SH-SY5Y (cell line): ENCODE results near the gene SLC38A3.

Experiments
- GATA2 ChIP-seq: IDR thresholded peaks from 2 replicates; pipeline ENCODE4 v1.6.1; 2011; ENCODE audit warnings: mild to moderate bottlenecking, low read depth, low read length
- GATA3 ChIP-seq: IDR thresholded peaks from 2 replicates; pipeline ENCODE4 v1.6.1; 2011; ENCODE audit warnings: low read depth, mild to moderate bottlenecking, low read length, moderate library complexity

Gene SLC38A3

DNA sequence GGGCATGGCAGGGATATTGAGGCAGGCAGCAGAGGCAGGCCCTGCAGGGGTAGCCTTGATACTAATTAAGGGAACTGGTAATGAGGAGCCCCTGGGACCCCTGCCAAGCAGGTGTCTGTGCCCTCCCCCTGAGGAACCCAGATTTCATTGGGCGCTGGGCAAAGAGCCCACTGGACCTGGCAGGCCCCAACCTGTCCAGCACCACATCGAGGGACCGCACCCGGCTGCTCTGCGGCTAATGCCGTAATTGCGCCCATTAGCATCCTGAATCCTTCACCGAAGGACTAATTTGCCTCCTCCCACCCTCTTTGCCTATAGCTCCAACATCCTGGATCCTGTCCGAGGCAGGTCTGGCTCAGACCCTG, 50.2 kb downstream of the SLC38A3 start:
- TF ChIP-seq GATA3 (no peak), GATA2 (no peak)

DNA sequence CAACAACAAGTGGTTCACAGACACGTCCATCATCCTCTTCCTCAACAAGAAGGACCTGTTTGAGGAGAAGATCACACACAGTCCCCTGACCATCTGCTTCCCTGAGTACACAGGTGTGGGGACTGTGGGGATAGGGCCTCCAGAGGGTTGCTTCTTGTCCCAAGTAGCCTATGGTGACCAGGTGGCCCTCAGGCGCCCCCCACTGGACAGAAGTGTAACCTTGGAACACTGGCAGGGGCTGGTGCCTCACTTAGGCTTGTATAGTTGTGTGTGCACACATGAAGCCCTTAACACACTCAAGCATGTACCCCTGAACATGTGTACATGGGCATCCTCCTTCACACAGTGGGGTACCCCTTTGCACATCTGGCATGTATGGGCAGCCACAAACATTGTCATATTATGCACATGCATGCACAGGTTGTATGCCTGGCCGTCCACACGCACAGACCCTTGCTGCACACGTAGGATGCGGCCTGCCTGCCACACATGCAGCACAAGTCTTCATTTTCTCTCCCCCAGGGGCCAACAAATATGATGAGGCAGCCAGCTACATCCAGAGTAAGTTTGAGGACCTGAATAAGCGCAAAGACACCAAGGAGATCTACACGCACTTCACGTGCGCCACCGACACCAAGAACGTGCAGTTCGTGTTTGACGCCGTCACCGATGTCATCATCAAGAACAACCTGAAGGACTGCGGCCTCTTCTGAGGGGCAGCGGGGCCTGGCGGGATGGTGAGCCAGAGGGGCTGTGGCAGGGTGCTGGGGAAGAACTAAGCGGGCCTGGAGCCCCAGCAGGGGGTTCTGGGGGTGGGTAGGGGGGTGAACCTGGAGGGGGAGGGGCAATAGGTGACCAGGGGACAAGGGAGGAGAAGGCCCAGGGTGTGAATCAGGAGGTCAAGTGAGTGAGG, 52.2 kb downstream of the SLC38A3 start:
- TF ChIP-seq GATA3 (no peak), GATA2 (no peak)

DNA sequence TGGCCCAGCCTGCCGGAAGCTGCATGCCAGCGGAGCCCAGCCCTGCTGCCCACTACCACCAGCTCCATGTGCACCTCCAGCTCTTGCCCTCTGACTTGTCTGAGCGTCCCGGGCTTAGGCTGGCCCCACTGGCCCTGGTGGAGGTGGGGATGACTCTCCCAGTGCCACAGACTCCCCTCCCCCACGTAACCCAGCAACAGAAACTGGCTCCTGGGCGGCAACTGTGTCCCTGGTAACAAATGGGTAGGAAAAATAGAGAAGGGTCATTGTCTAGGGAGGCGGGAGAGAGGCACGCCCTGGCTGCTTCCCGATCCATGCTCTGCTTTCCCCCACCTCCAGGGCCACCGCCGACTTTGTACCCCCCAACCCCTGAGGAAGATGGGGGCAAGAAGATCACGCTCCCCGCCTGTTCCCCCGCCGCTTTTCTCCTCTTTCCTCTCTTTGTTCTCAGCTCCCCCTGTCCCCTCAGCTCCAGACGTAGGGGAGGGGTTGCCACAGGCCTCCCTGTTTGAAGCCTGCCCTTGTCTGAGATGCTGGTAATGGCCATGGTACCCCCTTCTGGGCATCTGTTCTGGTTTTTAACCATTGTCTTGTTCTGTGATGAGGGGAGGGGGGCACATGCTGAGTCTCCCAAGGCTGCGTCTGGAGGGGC, 53.1 kb downstream of the SLC38A3 start:
- TF ChIP-seq GATA3 = no peak
- TF ChIP-seq GATA2 = no peak

DNA sequence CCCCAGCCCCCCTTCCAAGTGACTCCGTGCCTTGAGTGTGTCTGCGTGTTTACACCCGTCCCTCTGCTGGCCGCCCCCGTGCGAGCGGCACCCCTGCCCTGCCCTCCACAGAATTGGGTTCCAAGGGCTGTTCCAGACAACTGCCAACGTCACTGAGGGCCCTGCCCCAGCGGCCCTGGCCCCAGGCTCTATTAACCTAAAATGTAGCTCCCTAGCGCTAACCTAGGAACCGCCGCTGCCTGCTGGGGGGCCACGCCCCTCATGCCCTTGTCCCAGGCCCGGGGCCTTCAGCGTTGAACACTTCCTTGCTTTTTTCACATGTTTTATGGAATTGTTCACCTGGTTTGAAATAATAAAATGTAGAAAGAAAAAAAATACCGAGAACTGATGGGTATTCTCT, 53.9 kb downstream of the SLC38A3 start:
- TF ChIP-seq GATA2 (no peak), GATA3 (no peak)

DNA sequence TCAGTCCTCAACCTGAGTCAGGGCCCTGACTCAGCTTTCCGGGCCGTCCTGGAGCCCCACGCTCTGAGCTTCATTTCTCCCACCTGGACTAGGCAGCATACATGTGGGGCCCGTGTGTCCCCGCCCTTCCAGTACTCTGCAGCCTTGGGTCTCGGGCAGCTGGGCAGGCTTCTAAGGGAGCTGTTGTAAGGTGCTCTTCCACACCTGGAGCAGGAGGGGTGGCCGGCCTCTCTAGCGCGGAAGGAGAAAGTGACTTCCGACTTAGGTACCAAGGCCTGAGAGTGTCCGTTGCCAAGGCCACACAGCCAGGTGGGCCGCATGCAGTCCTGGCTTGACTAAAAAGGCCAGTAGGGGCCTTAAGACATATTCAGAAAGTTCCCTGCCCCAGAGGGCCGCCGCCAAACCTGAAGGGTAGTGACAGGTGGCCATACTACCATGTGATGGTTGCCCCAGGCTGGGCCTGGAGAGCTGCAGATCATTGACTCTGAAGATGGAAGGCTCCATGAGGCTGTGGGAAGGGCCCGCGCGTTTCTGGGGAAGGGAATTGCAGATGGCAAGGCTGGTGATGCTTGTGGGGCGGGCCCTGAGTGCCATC, 54.5 kb downstream of the SLC38A3 start:
- TF ChIP-seq GATA3 (no peak), GATA2 (no peak)

DNA sequence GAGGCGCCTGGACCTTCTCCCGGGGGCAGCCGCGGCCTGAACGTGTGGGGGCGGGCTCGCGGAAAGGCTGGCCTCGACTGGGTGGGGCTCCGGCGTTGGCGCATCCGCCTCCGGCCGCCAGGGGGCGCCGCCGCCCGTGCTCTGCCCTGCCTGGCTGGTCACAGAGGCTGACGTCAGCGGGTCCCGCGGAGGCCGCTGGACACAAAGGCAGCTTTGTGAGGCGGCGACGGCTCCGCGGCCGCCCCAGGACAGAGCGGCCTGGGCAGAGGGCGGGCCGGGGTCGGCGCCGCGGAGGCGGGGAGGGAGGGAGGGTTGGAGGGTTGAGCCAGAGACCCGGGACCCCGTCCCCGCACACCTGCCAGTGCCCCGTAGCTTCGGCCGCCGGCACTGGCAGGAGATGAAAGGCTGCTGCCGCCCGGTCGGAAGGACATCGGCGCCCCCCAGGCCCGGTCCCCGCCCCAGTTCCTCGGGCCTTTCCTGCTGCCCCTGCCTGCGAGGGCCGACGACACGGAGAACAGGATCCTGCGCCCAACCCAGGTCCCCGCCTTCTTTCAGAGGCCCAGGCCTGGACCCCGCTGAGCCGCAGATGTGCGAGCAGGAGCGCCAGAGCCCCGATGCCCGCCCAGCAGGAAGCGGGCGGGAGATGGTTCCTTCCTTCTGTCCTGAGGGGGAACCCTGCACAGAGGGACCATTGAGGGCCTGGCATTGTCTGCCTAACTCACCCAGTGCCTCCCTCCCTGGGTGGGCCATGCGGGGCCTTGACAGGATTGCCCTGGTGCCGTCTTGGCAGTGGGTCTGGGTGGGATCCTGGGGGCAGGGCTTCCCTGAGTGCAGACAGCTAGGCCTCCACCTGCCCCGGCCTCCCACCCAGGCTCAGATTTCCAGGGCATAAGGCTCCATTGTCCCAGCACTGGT, 55.2 kb downstream of the SLC38A3 start:
- TF ChIP-seq GATA3 = no peak
- TF ChIP-seq GATA2 = no peak

DNA sequence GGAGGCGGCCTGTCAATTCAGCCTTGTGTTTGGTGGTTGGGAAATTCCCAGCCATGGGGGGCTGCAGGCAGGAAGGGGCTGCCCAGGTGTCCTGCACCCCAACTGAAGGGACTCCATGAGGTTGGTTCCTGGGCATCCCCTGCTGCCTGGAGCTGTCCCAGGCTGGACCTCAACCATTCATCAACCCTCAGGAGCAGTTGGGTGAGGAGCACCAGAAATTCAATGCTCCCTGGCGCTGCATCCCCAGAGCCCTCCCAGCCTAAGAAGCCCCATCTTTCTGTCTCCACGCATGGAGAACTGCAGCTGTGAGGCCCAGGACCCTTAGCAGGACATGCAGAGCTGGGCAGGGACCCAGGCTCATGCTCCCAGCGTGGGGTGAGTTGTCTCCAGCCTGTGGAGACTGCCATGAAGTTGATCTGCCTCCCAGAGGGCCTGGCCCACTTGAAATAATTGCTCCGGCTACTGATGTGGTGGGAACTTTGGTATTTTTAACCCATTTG, 55.9 kb downstream of the SLC38A3 start:
- TF ChIP-seq GATA3 = no peak
- no peak for TF ChIP-seq GATA2

DNA sequence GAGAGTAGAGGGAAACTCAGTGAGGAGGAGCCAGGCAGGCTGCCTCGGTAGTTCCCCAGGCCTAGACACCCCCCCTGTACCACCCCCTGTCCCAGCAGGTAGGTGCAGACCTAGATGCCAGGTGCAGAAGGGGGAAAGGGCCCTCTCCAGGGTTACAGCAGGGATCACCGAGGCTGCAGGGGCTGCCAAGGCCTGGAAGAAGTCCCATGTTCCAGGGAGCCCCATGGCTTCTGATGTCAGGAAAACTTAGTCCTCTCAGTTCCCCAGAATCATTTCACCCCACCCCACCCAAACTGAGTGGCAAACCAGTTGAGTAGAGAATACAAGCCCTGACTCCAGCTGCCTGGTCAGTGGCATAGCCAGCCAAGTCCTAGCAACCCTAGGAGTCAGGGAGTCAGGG, 56.4 kb downstream of the SLC38A3 start:
- no peak for TF ChIP-seq GATA2
- no peak for TF ChIP-seq GATA3

DNA sequence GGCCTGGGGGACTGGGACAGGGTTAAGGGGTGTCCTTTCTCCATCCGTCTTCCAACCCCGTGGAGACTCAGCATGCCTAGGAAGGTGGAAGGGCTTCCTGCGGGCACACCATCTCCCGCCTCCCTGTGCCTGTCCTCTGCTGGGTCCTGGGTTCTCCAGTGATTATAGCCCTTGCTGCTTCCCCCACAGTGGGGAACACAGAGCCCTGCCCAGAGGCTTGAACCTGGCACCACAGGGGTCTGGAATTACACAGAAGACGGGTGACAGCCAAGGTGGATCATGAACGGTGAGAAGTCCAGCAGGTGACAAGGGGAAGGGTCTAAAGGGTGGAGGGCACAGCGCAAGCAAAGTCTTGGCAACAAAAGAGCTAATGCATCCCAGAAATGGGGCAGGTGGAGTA, 57.7 kb downstream of the SLC38A3 start:
- TF ChIP-seq GATA3 (no peak), GATA2 (no peak)

DNA sequence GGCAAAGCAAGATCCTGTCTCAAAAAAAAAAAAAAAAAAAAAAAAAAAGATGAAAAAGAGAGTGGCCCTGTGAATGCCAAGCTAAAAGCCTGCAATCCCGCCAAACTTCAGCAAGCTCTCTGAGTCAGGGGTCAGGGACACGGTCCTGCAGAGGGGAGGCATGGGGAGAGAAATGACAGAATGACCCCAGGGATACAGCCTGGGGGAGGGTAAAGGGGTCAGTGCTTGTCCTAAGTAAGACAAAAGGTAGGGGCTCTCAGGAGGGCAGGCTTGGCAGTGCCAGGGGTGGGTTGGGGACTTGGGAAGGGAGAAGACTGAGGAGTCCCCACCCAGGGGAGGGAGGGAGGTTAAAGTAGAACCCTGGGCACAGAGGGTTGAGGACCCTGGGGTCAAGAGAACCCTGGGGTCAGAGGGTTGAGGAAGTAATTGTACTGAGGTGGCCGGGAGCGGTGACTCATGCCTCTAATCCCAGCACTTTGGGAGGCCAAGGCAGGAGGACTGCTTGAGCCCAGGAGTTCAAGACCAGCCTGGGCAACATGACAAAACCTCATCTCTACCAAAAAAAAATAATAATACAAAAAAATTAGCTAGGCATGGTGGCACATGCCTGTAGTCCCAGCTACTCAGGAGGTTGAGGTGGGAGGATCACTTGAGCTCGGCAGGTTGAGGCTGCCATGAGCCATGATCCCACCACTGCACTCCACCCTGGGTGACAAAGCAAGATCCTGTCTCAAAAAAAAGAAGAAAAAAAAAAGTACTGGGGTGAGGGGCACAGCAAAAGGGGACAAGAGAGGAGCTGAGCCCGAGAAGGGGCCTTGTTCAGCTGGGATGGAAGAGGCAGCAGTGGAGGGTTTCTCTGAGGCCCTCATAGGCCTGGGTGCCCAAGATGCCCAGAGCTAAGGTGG, 58.7 kb downstream of the SLC38A3 start:
- TF ChIP-seq GATA3 = no peak
- TF ChIP-seq GATA2 = no peak

DNA sequence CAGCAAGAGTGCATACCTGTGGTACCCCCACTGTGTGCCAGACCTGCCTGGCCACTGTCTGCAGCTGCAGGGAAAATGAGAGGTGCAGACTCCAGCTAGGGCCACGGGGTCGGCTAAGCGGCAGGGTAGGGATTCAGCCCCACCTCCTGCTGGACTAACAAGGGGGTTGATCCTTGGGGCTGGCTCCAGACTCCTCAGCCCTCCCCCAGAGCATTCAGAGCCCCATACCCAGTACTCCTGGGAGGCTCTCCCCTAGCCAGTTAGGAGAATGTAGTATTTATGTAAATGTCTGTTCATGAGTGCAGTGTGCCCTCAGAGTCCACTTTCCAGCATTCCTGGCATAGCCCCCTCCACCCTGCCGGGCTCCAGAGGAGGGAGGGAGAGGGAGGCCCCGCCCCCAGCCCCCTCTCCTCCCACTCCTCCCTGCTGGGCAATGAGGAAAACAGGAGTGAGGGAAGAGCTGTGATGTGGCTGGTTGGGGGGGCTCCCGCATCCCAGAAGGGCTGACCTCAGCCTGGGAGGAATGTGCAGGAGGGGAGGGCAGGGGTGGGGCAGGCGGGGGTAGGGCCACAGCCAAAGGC, 59.4 kb downstream of the SLC38A3 start:
- TF ChIP-seq GATA3 (no peak), GATA2 (no peak)

DNA sequence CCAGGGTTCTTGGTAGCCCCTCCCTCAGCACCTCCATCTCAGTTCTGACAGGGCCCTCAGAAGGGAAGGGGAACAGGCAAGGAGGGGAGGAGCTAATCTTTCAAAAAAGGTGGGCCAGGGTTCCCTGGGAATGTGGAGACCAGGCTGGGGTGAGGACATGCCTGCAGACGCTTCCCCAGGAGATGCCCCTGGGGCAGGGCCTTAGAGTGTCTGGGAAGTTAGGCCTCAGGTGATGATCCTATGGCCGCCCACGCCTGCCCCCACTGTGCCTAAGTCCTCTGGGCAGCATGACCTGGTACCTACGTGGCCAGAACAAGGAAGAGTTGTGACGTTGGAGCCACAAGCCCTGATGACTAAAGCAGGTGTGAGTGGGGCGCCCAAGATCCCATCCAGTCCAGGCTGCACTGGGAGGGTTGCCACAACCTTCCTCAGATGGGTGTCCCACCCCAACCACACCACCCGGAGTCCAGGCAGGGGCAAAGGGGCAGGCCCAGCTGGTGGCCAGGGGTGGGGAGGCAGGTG, 60.0 kb downstream of the SLC38A3 start:
- TF ChIP-seq GATA2 (no peak), GATA3 (no peak)

DNA sequence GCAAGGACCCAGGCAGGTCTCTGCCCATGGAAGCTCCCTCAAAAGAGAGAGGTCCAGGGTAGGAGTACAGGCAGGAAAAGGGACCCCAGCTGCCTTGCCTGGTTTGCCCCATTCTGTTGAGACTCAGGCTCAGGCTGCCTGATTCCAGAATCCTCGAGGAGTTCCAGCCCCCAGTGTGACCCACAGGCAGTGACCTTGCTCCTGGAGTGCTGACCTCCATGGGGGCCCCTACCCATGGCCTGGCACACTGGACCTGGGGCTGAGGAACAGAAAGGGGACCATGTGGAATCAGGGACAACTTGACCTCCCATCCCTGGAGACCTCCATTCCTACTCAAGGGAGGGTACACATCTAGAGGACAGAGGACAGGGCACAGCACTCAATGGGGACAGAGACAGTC, 60.5 kb downstream of the SLC38A3 start:
- TF ChIP-seq GATA3 (no peak), GATA2 (no peak)

DNA sequence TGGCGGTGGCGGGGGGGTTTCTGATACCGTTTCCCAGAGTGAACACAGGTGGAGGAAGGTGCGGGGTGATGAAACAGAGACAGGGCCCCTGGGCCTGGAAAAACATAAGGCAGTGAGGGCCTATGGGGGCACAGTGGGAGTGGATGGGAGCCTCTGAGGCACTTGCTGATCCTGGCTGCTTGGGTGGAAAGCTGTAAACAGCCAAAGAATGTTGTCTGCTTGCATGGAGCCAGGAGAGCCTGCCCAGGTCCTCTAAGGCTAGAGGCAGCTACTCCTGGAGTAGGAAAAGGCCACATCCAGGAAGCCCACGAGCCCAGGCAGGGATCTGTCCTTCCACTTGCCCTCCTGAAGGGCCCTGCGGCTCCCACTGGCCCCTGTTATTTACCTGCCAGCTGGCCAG, 60.9 kb downstream of the SLC38A3 start:
- TF ChIP-seq GATA2 (no peak), GATA3 (no peak)
